BLaER1 treated with 17β-estradiol and CSF1 and Interleukin-3, amounts not matched to agents 10 nM and 100 nM (cell line): ENCODE data around the gene PLK1.

ENCODE experiments used
- H3K27ac ChIP-seq, 11 experiments: shearing (Covaris generic); formaldehyde crosslinking; 2 replicates each; pipeline ENCODE4 v1.8.1; 2022
- H3K27me3 ChIP-seq, 11 experiments: shearing (Covaris generic); formaldehyde crosslinking; 2 replicates each; pipeline ENCODE4 v1.8.1; 2022
- H3K36me3 ChIP-seq, 11 experiments: shearing (Covaris generic); formaldehyde crosslinking; 2 replicates each; pipeline ENCODE4 v1.8.1; 2022
- H3K4me1 ChIP-seq, 10 experiments: shearing (Covaris generic); formaldehyde crosslinking; 2 replicates each; pipeline ENCODE4 v1.8.1; 2022
- H3K4me2 ChIP-seq, 11 experiments: shearing (Covaris generic); formaldehyde crosslinking; 2 replicates each; pipeline ENCODE4 v1.8.1; 2022
- H3K4me3 ChIP-seq, 10 experiments: shearing (Covaris generic); formaldehyde crosslinking; 2 replicates each; pipeline ENCODE4 v1.8.1; 2022
- H3K9ac ChIP-seq, 11 experiments: shearing (Covaris generic); formaldehyde crosslinking; 2 replicates each; pipeline ENCODE4 v1.8.1; 2022
- H3K9me3 ChIP-seq, 11 experiments: shearing (Covaris generic); formaldehyde crosslinking; replicated peaks in 1 of 11; 2 replicates each; pipeline ENCODE4 v1.8.1; 2022
- H4K20me1 ChIP-seq, 11 experiments: shearing (Covaris generic); formaldehyde crosslinking; 2 replicates each; pipeline ENCODE4 v1.8.1; 2022
- Cebpa-rat ChIP-seq, 11 experiments: shearing (Covaris generic); IDR thresholded peaks; 2 replicates each; pipeline ENCODE4 v1.8.1; 2022

The PLK1 gene

GRCh38 chr16:23689442-23690187, 10.9 kb downstream of the PLK1 start:
- Histone ChIP-seq H4K20me1 (peaks cover 0 to 75% (median 54%) of the 10 kb centered on the region in 11 experiments; a peak in 14 of 22 replicates), H3K4me1 (peaks cover 0 to 2% (median 0%) of the 10 kb centered on the region in 10 experiments; a peak in 1 of 20 replicates), H3K4me2 (no peak overlapping the region), H3K36me3 (peaks cover 62 to 80% (median 77%) of the 10 kb centered on the region in 11 experiments), H3K27ac (no peak overlapping the region), H3K27me3 (no peaks in the 10 kb centered on the region), H3K4me3 (no peak overlapping the region), H3K9me3 (no peaks in the 10 kb centered on the region), H3K9ac (no peak overlapping the region)
- no peak for TF ChIP-seq Cebpa-rat (IDR thresholded peaks at IDR 0.05)

DNA sequence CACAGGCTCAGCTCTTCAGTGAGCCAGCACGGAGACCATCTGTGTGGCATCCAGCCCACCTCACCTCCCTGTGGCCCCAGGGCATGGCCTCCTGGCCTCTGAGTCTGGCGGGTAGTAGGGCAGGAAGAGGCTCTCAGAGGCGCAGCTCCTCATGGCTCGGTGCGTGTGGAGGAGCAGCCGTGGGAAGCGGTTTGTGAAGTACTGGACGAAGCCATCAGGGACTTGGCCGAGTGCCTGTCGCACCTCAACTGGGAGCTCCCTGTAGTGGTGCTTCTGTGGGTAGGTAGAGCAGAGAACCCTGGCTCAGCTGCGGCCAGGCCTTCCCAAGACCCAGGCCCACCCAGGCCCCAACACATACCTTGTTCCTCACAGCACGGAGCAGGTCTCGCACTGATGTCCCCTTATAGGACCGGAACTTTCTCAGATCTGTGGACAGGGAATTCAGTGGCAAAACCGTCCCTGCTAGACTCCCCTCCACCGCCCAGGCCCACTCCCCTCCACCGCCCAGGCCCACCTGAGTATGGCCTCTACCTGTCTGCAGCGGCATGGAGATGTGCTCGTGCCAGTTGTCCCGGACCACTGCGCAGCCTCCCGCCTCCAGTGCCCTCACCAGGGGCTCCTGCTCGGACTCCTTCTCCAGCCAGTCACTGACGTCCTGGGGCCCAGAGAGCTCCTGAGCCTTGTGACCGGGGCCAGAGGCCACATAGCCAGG, 12.2 kb downstream of the PLK1 start:
- Histone ChIP-seq H3K4me3 (no peak overlapping the region), H3K4me2 (no peak overlapping the region), H3K27me3 (no peaks in the 10 kb centered on the region), H3K9me3 (no peaks in the 10 kb centered on the region), H3K27ac (no peak overlapping the region), H3K9ac (no peak overlapping the region), H3K36me3 (peaks cover 52 to 67% (median 64%) of the 10 kb centered on the region in 11 experiments), H3K4me1 (peaks cover 0 to 7% (median 0%) of the 10 kb centered on the region in 10 experiments; a peak in 2 of 20 replicates), H4K20me1 (peaks cover 0 to 67% (median 42%) of the 10 kb centered on the region in 11 experiments; a peak in 14 of 22 replicates)
- TF ChIP-seq Cebpa-rat (IDR thresholded peaks at IDR 0.05), result no peak

DNA sequence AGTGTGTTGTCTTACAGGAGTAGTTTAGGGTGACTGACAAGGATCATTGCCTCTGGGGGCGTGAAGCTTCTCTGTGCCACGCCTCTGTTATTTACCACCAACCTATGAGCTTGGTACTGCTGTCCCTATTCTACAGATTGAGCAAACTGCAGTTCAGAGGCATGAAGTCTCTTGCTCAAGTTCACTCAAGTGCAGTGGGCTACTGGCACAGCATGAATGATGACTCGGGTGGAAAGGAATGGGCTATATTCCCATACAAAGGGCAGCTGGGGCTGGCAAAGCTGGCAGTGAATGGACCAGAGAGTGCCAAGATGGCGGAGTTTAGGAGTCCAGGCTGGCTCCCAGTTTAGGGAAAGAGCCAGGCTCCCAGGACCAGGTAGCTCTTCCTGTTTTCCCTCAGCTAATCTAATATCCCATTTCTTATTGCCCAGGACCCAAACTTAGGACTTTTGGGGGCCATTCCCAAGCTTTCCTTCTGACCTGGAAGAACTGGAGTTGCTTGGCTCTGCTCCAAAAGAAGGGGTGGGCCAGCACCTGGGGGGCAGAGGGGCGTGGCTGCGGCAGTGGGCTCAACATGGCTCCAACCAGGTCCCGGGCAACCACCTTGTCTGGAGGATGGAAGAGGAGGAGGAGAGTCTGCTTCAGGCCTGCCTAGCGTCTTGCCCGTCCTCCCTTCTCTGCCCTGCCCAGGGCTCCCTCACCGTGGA, 12.9 kb downstream of the PLK1 start:
- Histone ChIP-seq H3K4me1 (peaks cover 0 to 7% (median 0%) of the 10 kb centered on the region in 10 experiments; a peak in 2 of 20 replicates), H4K20me1 (peaks cover 0 to 60% (median 39%) of the 10 kb centered on the region in 11 experiments; a peak in 14 of 22 replicates), H3K9ac (no peak overlapping the region), H3K27me3 (no peaks in the 10 kb centered on the region), H3K4me3 (no peak overlapping the region), H3K36me3 (peaks cover 45 to 60% (median 57%) of the 10 kb centered on the region in 11 experiments), H3K9me3 (no peaks in the 10 kb centered on the region), H3K27ac (0 out of 22 replicates have a peak overlapping the region, but pooled peaks of 1 of the 11 experiments have one; percentile 36), H3K4me2 (no peak overlapping the region)
- TF ChIP-seq Cebpa-rat (IDR thresholded peaks at IDR 0.05), result no peak

GRCh38 chr16:23692190-23692837, 13.6 kb downstream of the PLK1 start:
- 0 out of 22 replicates have a peak overlapping the region, but pooled peaks of 1 of the 11 experiments have one; percentile 36 for H3K27ac ChIP-seq
- peaks cover 0 to 7% (median 0%) of the 10 kb centered on the region in 10 experiments; a peak in 2 of 20 replicates for H3K4me1 ChIP-seq
- H4K20me1 ChIP-seq, result peaks cover 0 to 53% (median 35%) of the 10 kb centered on the region in 11 experiments; a peak in 14 of 22 replicates
- H3K9ac ChIP-seq, result no peak overlapping the region
- peaks cover 40 to 53% (median 50%) of the 10 kb centered on the region in 11 experiments for H3K36me3 ChIP-seq
- no peak overlapping the region for H3K4me2 ChIP-seq
- H3K27me3 ChIP-seq, result no peaks in the 10 kb centered on the region
- H3K9me3 ChIP-seq, result no peaks in the 10 kb centered on the region
- H3K4me3 ChIP-seq, result no peak overlapping the region
- no peak for TF ChIP-seq Cebpa-rat (IDR thresholded peaks at IDR 0.05)

DNA sequence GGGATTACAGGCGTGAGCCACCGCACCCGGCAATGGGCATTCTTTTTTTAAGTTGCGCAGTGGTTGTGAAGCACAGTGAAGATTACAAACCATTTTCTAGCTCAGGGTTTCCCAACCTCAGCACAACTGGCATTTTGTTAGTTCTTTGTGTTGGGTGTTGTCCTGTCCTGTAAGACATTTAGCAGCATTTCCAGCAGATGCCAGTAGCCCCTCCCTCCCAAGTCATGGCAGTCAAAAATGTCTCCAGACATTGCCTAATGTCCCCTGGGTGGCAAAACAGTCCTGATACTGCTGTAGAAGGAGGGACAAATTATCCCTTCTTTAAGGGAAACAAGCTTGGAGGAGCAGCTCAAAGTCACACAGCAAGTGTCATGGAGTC, 15.6 kb downstream of the PLK1 start:
- Histone ChIP-seq H3K4me2 (no peak overlapping the region), H4K20me1 (peaks cover 0 to 34% (median 16%) of the 10 kb centered on the region in 11 experiments; a peak in 13 of 22 replicates), H3K4me3 (no peak overlapping the region), H3K36me3 (peaks cover 21 to 34% (median 31%) of the 10 kb centered on the region in 11 experiments), H3K9ac (no peak overlapping the region), H3K4me1 (peaks cover 0 to 7% (median 0%) of the 10 kb centered on the region in 10 experiments; a peak in 2 of 20 replicates), H3K27me3 (no peaks in the 10 kb centered on the region), H3K27ac (no peak overlapping the region), H3K9me3 (no peaks in the 10 kb centered on the region)
- TF ChIP-seq Cebpa-rat (IDR thresholded peaks at IDR 0.05), result no peak

GRCh38 chr16:23694644-23695373, 16.1 kb downstream of the PLK1 start:
- Histone ChIP-seq H3K4me3 (no peak overlapping the region), H3K27ac (no peak overlapping the region), H3K9ac (no peak overlapping the region), H3K9me3 (no peaks in the 10 kb centered on the region), H3K4me1 (peaks cover 0 to 7% (median 0%) of the 10 kb centered on the region in 10 experiments; a peak in 2 of 20 replicates), H3K36me3 (peaks cover 15 to 28% (median 25%) of the 10 kb centered on the region in 11 experiments), H3K4me2 (peak overlapping the region in 2 of 11 experiments; percentile 5 to 25; a peak in 2 of 22 replicates), H4K20me1 (peaks cover 0 to 28% (median 11%) of the 10 kb centered on the region in 11 experiments; a peak in 10 of 22 replicates), H3K27me3 (no peaks in the 10 kb centered on the region)
- TF ChIP-seq Cebpa-rat (IDR thresholded peaks at IDR 0.05), result no peak

- Histone ChIP-seq H3K9me3 (no peaks in the 10 kb centered on the region), H3K36me3 (peaks cover 6 to 19% (median 16%) of the 10 kb centered on the region in 11 experiments; a peak in 21 of 22 replicates), H3K4me1 (peaks cover 0 to 7% (median 0%) of the 10 kb centered on the region in 10 experiments; a peak in 2 of 20 replicates), H3K4me3 (no peak overlapping the region), H3K9ac (no peak overlapping the region), H4K20me1 (peaks cover 0 to 19% (median 2%) of the 10 kb centered on the region in 11 experiments; a peak in 7 of 22 replicates), H3K4me2 (no peak overlapping the region), H3K27ac (no peak overlapping the region), H3K27me3 (no peaks in the 10 kb centered on the region)
- no peak for TF ChIP-seq Cebpa-rat (IDR thresholded peaks at IDR 0.05)
Observed at GRCh38 chr16:23695756-23696155, 17.1 kb downstream of the PLK1 start.

- H3K4me2 ChIP-seq, result no peak overlapping the region
- no peaks in the 10 kb centered on the region for H3K27me3 ChIP-seq
- no peak overlapping the region for H3K4me3 ChIP-seq
- no peak overlapping the region for H3K27ac ChIP-seq
- H4K20me1 ChIP-seq, result no peaks in the 10 kb centered on the region
- H3K4me1 ChIP-seq, result peaks cover 0 to 7% (median 0%) of the 10 kb centered on the region in 10 experiments; a peak in 2 of 20 replicates
- H3K9me3 ChIP-seq, result peaks cover 0 to 11% (median 5%) of the 10 kb centered on the region in 11 experiments; a peak in 6 of 22 replicates
- H3K9ac ChIP-seq, result no peak overlapping the region
- TF ChIP-seq Cebpa-rat (IDR thresholded peaks at IDR 0.05), result no peak
- no peaks in the 10 kb centered on the region for H3K36me3 ChIP-seq
Observed at GRCh38 chr16:23699100-23699499, 20.4 kb downstream of the PLK1 start.
